WTC11 (cell line): ENCODE data around the gene RLF. TPM values are rescaled to one million over a fixed set of nuclear protein-coding genes. Genes with fewer than 3 reads are reported as not detected.

Experiments used
- ATAC-seq: fragments of 200-7000 bp; cut with Tn5 transposase; 2 replicates; pipeline ENCODE4 v1.10.0; 2021; ENCODE audit warnings: mild to moderate bottlenecking, moderate library complexity
- CTCF ChIA-PET: fragments of 300-600 bp; sonication (Branson Sonifier 250); formaldehyde crosslinking; loops from one replicate; lab custom pipeline; 2021; ENCODE audit warnings: antibody characterized with exemption; lab: Charles Lee
- POLR2A ChIA-PET: fragments of 350-600 bp; sonication (Branson Sonifier 250); formaldehyde crosslinking; loops from one replicate; lab custom pipeline; 2021; ENCODE audit warnings: antibody characterized with exemption; lab: Charles Lee
- DNase-seq: peaks from one replicate; pipeline ENCODE4 v3.0.0; 2021; ENCODE audit warnings: low spot score
- H3K27ac Mint-ChIP-seq: 2 replicates; pipeline ENCODE4 v1.8.0; 2021; ENCODE audit warnings: mixed read lengths
- H3K27me3 Mint-ChIP-seq: 2 replicates; pipeline ENCODE4 v1.8.0; 2021; ENCODE audit warnings: low read depth, mild to moderate bottlenecking, moderate library complexity, mixed read lengths
- H3K36me3 Mint-ChIP-seq: 2 replicates; pipeline ENCODE4 v1.8.0; 2021; ENCODE audit warnings: mixed read lengths
- H3K4me1 Mint-ChIP-seq: 2 replicates; pipeline ENCODE4 v1.8.0; 2022; ENCODE audit warnings: mixed read lengths
- H3K4me3 Mint-ChIP-seq: 2 replicates; pipeline ENCODE4 v1.8.0; 2021; ENCODE audit warnings: mild to moderate bottlenecking, moderate library complexity, mixed read lengths
- H3K9me3 Mint-ChIP-seq: 2 replicates; pipeline ENCODE4 v1.8.0; 2021; ENCODE audit warnings: mixed read lengths
- AFF4 ChIP-seq: sonication (generic); formaldehyde crosslinking; IDR thresholded peaks from 2 replicates; pipeline ENCODE4 v1.8.1; 2023; ENCODE audit warnings: mild to moderate bottlenecking, missing genetic modification reagents, borderline replicate concordance
- AR ChIP-seq: fragments of 250-450 bp; sonication (Bioruptor Pico); IDR thresholded peaks from 2 replicates; pipeline ENCODE4 v1.9.0; 2021; ENCODE audit warnings: mild to moderate bottlenecking
- CTCF ChIP-seq: fragments of 200-600 bp; IDR thresholded peaks from 2 replicates; pipeline ENCODE4 v1.8.0; 2022; ENCODE audit warnings: antibody characterized with exemption
- E2F4 ChIP-seq: sonication (generic); formaldehyde crosslinking; IDR thresholded peaks from 2 replicates; pipeline ENCODE4 v1.8.1; 2022; ENCODE audit warnings: low read depth, mild to moderate bottlenecking, moderate library complexity, missing genetic modification reagents, borderline replicate concordance
- FOXK1 ChIP-seq: sonication (generic); formaldehyde crosslinking; IDR thresholded peaks from 2 replicates; pipeline ENCODE4 v1.8.0; 2022; ENCODE audit warnings: mild to moderate bottlenecking, moderate library complexity, missing genetic modification reagents
- FOXP4 ChIP-seq: sonication (generic); formaldehyde crosslinking; IDR thresholded peaks from 2 replicates; pipeline ENCODE4 v1.8.0; 2022; ENCODE audit warnings: mild to moderate bottlenecking, missing genetic modification reagents
- KAT7 ChIP-seq: sonication (generic); formaldehyde crosslinking; IDR thresholded peaks from 2 replicates; pipeline ENCODE4 v1.8.1; 2023; ENCODE audit warnings: missing genetic modification reagents, mild to moderate bottlenecking, borderline replicate concordance
- MXD4 ChIP-seq: fragments of 250-450 bp; sonication (Bioruptor Pico); IDR thresholded peaks from 2 replicates; pipeline ENCODE4 v1.8.0; 2021; ENCODE audit warnings: mild to moderate bottlenecking, moderate library complexity, borderline replicate concordance
- NFE2L1 ChIP-seq: sonication (generic); formaldehyde crosslinking; IDR thresholded peaks from 2 replicates; pipeline ENCODE4 v1.8.1; 2023; ENCODE audit warnings: missing genetic modification reagents
- OVOL2 ChIP-seq: fragments of 250-450 bp; sonication (Bioruptor Pico); IDR thresholded peaks from 2 replicates; pipeline ENCODE4 v1.9.0; 2021; ENCODE audit warnings: mild to moderate bottlenecking, borderline replicate concordance
- PREB ChIP-seq: sonication (generic); formaldehyde crosslinking; IDR thresholded peaks from 2 replicates; pipeline ENCODE4 v1.8.1; 2022; ENCODE audit warnings: mild to moderate bottlenecking, missing genetic modification reagents, moderate library complexity, borderline replicate concordance
- TP53 ChIP-seq: sonication (generic); formaldehyde crosslinking; IDR thresholded peaks from 2 replicates; pipeline ENCODE4 v1.8.1; 2023; ENCODE audit warnings: mild to moderate bottlenecking, missing genetic modification reagents
- ZNF423 ChIP-seq: fragments of 250-450 bp; sonication (Bioruptor Pico); IDR thresholded peaks from 2 replicates; pipeline ENCODE4 v2.1.2; 2022; ENCODE audit warnings: mild to moderate bottlenecking, moderate library complexity
- ZSCAN18 ChIP-seq: fragments of 250-450 bp; sonication (Bioruptor Pico); IDR thresholded peaks from 2 replicates; pipeline ENCODE4 v2.1.2; 2022; ENCODE audit warnings: mild to moderate bottlenecking, moderate library complexity
- total RNA-seq: library from RNA; stranded (reverse); gene quantifications from 3 replicates; pipeline ENCODE4 v1.2.3, GENCODE V29; 2021

The RLF gene
- total RNA-seq, 1 experiment from 2014 or later = 18.5 TPM

- POLR2A ChIA-PET = no interaction called here
- TF ChIP-seq ZNF423 (CRISPR knock-in tag) = no peak
- TF ChIP-seq FOXP4 = no peak
- TF ChIP-seq NFE2L1 = no peak
- TF ChIP-seq FOXK1 (CRISPR knock-in tag) = no peak
- TF ChIP-seq E2F4 (CRISPR knock-in tag) = no peak
- TF ChIP-seq KAT7 (CRISPR knock-in tag) = no peak
- Mint-ChIP-seq H3K27me3 (peaks cover 4% of the 10 kb centered on the region), H3K27ac (no peak overlapping the region), H3K36me3 (no peaks in the 10 kb centered on the region), H3K9me3 (no peaks in the 10 kb centered on the region), H3K4me1 (no peaks in the 10 kb centered on the region), H3K4me3 (no peak overlapping the region)
- DNase-seq = no peak
- CTCF ChIA-PET = interaction anchor here (0.9 to 3.5 kb wide), 2 partner anchors 10 to 50 kb away, joined by 3 to 27 read pairs; no protein-coding TSS in a partner anchor
- ATAC-seq = no peak
Observed at GRCh38 chr1:40133839-40134238, 27.3 kb upstream of the RLF start.

- Mint-ChIP-seq H3K27ac (no peak overlapping the region), H3K9me3 (no peaks in the 10 kb centered on the region), H3K4me1 (peaks cover 5% of the 10 kb centered on the region), H3K27me3 (peaks cover 11% of the 10 kb centered on the region), H3K36me3 (no peaks in the 10 kb centered on the region), H3K4me3 (no peak overlapping the region)
- CTCF ChIA-PET = interaction anchor here (0.6 to 2.9 kb wide), 4 partner anchors 13 to 198 kb away, joined by 3 to 11 read pairs (median 8); no protein-coding TSS in a partner anchor
- DNase-seq (no peak), ATAC-seq (no peak)
- no peak for TF ChIP-seq OVOL2 (CRISPR knock-in tag)
- TF ChIP-seq MXD4 (CRISPR knock-in tag) = no peak
- TF ChIP-seq TP53 = no peak
- no peak for TF ChIP-seq ZSCAN18 (CRISPR knock-in tag)
- POLR2A ChIA-PET = no interaction called here
Observed at GRCh38 chr1:40140211-40140973, 20.8 kb upstream of the RLF start.

- peaks cover 5% of the 10 kb centered on the region for H3K4me1 Mint-ChIP-seq
- no peak overlapping the region for H3K4me3 Mint-ChIP-seq
- DNase-seq (no peak), ATAC-seq (no peak)
- ChIA-PET CTCF (interaction anchor here (0.6 to 2.9 kb wide), 6 partner anchors 11 to 1323 kb away, joined by 3 to 13 read pairs (median 8); no protein-coding TSS in a partner anchor), POLR2A (interaction anchor here (0.7 kb wide), 1 partner anchor 521 kb away, joined by 6 read pairs; no protein-coding TSS in a partner anchor)
- H3K9me3 Mint-ChIP-seq = no peaks in the 10 kb centered on the region
- peaks cover 26% of the 10 kb centered on the region for H3K27me3 Mint-ChIP-seq
- H3K36me3 Mint-ChIP-seq = no peaks in the 10 kb centered on the region
- no peak overlapping the region for H3K27ac Mint-ChIP-seq
- TF ChIP-seq OVOL2 (CRISPR knock-in tag) = no peak
- TF ChIP-seq CTCF = no peak
- TF ChIP-seq PREB (CRISPR knock-in tag) = no peak
- no peak for TF ChIP-seq AFF4 (CRISPR knock-in tag)
- TF ChIP-seq AR (CRISPR knock-in tag) = no peak
Observed at GRCh38 chr1:40141878-40142535, 19.2 kb upstream of the RLF start.
